H7 (cell line): ENCODE data around the gene ADAP2. TPM values are rescaled to one million over a fixed set of nuclear protein-coding genes. Genes with fewer than 3 reads are reported as not detected.

Experiments used
- DNase-seq: peaks from one replicate; pipeline ENCODE4 v3.0.0; 2012
- H3K27me3 ChIP-seq: 2 replicates; pipeline ENCODE4 v1.6.0; 2011; ENCODE audit warnings: mild to moderate bottlenecking, low read length; ENCODE audit not compliant: control insufficient read depth, insufficient read depth
- H3K36me3 ChIP-seq: replicated peaks from 2 replicates; pipeline ENCODE4 v1.5.1; 2011; ENCODE audit warnings: low read length; ENCODE audit not compliant: control insufficient read depth, insufficient read depth
- H3K4me3 ChIP-seq: 2 replicates; pipeline ENCODE4 v1.5.1; 2011; ENCODE audit warnings: low read depth, mild to moderate bottlenecking, control low read depth, low read length, moderate library complexity; ENCODE audit not compliant: insufficient read depth
- total RNA-seq: library from RNA; depleted of rRNA; stranded (reverse); fragments of >200 nt; shearing (Covaris generic); gene quantifications from 2 replicates; pipeline ENCODE4 v1.2.3, GENCODE V29; 2014; rRNA removed

The ADAP2 gene
- total RNA-seq, 1 experiment from 2014 or later: 1.3 TPM

DNA sequence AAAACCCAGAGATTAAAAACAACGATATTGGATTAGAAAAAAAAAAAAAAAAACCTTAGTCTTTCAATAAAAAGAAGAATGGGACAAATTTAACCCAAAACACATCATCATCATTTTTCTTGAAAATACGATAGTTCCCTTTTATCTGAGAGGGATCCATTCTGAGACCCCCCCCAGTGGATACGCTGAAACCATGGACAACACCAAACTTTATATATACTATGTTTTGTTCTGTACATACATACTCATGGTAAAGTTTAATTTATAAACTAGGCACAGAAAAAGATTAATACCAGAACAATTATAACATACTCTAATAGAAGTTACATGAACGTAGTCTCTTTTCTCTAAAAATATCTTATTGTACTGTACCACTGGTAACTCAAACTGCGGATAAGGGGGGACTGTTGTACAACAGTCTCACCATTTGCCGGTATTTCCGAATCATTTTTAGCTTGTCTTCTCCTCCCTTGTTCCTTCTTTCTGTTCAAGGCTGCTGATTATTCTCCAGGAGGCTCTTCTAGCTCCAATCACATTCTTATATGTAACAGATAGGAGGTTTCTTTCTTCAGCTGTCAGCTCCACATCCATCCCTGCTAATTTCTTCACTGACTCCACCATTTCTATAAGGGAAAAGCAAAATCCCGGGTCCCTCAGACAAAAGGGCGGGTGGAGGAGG is 86.1 kb downstream of the ADAP2 start:
- no peaks in the 10 kb centered on the region for H3K36me3 ChIP-seq
- peaks cover 21% of the 10 kb centered on the region for H3K27me3 ChIP-seq
- H3K4me3 ChIP-seq: peak overlapping the region; percentile 61
- DNase-seq: no peak

- peaks cover 21% of the 10 kb centered on the region for H3K27me3 ChIP-seq
- peak; percentile 83 for DNase-seq
- no peaks in the 10 kb centered on the region for H3K36me3 ChIP-seq
- H3K4me3 ChIP-seq: peak overlapping the region; percentile 61
Measured at GRCh38 chr17:31008374-31009041, 86.8 kb downstream of the ADAP2 start.

Other genes starting within 250 kb of the ADAP2 start
- 18.4 and 22.5 TPM in 2 replicates for gene CRLF3, start 97.3 kb upstream of the ADAP2 start, total RNA-seq
- gene ATAD5, start 90.0 kb upstream of the ADAP2 start, total RNA-seq: 7.7 and 14.3 TPM in 2 replicates
- gene TEFM, start 15.7 kb upstream of the ADAP2 start, total RNA-seq: 11.9 and 16.3 TPM in 2 replicates
- 9.8 and 14.9 TPM in 2 replicates for gene RNF135, start 49.1 kb downstream of the ADAP2 start, total RNA-seq
- gene NF1, start 173.0 kb downstream of the ADAP2 start, total RNA-seq: 11.6 and 12.2 TPM in 2 replicates